Liver (tissue), 3 donors: ENCODE data around the gene ROR1.

Experiments used
- CTCF ChIP-seq: fragments of 150-350 bp; IDR thresholded peaks from 2 replicates; pipeline ENCODE4 v1.5.1; 2017; ENCODE audit warnings: improper control_type of control experiment, low read depth, low read length; ENCODE audit not compliant: missing input control
- JUND ChIP-seq, 2 donors: IDR thresholded peaks; 2 replicates each; pipeline ENCODE4 v1.6.1; 2016; ENCODE audit warnings: antibody characterized with exemption in 2 of 2
- RAD21 ChIP-seq, 2 donors: IDR thresholded peaks; 2 replicates each; pipeline ENCODE4 v1.6.1; 2016; ENCODE audit warnings: antibody characterized with exemption in 2 of 2, mild to moderate bottlenecking in 2 of 2
- REST ChIP-seq: IDR thresholded peaks from 2 replicates; pipeline ENCODE4 v1.6.1; 2016; ENCODE audit warnings: antibody characterized with exemption, mild to moderate bottlenecking
- TAF1 ChIP-seq: conservative IDR thresholded peaks from 2 replicates; pipeline ENCODE4 v1.6.1; 2016; ENCODE audit warnings: antibody characterized with exemption, mild to moderate bottlenecking
- TF ChIP-seq, protein P1 (sequence below): IDR thresholded peaks from 2 replicates; pipeline ENCODE4 v1.6.1; 2016; ENCODE audit warnings: antibody characterized with exemption
- TF ChIP-seq, protein P2 (sequence below): IDR thresholded peaks from 2 replicates; pipeline ENCODE4 v1.6.1; 2016; ENCODE audit warnings: antibody characterized with exemption
- donor health status: healthy.
- donor health status: healthy.

DNA sequence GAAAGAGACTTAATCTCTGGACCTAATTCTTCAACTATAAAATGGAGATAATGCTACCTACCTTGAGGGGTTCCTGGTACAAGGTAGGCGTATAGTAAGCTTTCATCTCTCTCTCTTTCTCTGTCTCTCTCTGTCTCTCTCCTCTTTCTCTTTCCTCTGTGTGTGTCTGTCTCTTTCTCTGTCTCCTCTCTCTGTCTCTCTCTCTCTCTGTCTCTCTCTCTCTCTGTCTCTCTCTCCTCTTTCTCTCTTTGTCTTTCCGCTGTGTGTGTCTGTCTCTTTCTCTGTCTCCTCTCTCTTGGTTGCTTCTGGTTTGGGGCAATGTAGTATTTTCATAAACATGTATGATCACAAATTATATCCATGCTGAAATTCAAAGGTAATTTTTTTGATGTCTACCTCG, 353.5 kb downstream of the ROR1 start:
- TF ChIP-seq CTCF (no peak), JUND (IDR thresholded peaks at IDR 0.05) (no peak), RAD21 (IDR thresholded peaks at IDR 0.05) (no peak), TAF1 (no peak), REST (no peak)
- TF ChIP-seq, protein P1, sequence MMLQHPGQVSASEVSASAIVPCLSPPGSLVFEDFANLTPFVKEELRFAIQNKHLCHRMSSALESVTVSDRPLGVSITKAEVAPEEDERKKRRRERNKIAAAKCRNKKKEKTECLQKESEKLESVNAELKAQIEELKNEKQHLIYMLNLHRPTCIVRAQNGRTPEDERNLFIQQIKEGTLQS, result no peak
- TF ChIP-seq, protein P2, sequence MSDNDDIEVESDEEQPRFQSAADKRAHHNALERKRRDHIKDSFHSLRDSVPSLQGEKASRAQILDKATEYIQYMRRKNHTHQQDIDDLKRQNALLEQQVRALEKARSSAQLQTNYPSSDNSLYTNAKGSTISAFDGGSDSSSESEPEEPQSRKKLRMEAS, result no peak
